Osteocyte (in vitro differentiated cells): ENCODE measurements around the gene PPM1H. TPM values are rescaled to one million over a fixed set of nuclear protein-coding genes. Genes with fewer than 3 reads are reported as not detected.

ENCODE experiments used
- DNase-seq: peaks from one replicate; pipeline ENCODE4 v3.0.0; 2021; ENCODE audit warnings: mixed read lengths; ENCODE audit not compliant: unreplicated experiment; ENCODE audit errors: extremely low spot score
- H3K27ac Mint-ChIP-seq: one replicate; pipeline ENCODE4 v1.8.0; 2021; ENCODE audit warnings: mild to moderate bottlenecking, mixed read lengths; ENCODE audit not compliant: unreplicated experiment
- H3K27me3 Mint-ChIP-seq: one replicate; pipeline ENCODE4 v1.8.0; 2021; ENCODE audit warnings: mixed read lengths; ENCODE audit not compliant: unreplicated experiment
- H3K36me3 Mint-ChIP-seq: one replicate; pipeline ENCODE4 v1.8.0; 2021; ENCODE audit warnings: mixed read lengths; ENCODE audit not compliant: unreplicated experiment
- H3K4me1 Mint-ChIP-seq: one replicate; pipeline ENCODE4 v1.8.0; 2021; ENCODE audit warnings: mixed read lengths; ENCODE audit not compliant: unreplicated experiment
- H3K4me3 Mint-ChIP-seq: one replicate; pipeline ENCODE4 v1.8.0; 2021; ENCODE audit warnings: mild to moderate bottlenecking, moderate library complexity, mixed read lengths; ENCODE audit not compliant: unreplicated experiment
- H3K9me3 Mint-ChIP-seq: one replicate; pipeline ENCODE4 v1.8.0; 2021; ENCODE audit warnings: mixed read lengths; ENCODE audit not compliant: unreplicated experiment
- CTCF ChIP-seq: fragments of 200-600 bp; sonication (generic); IDR thresholded peaks from 2 replicates; pipeline ENCODE4 v1.5.0; 2021; ENCODE audit warnings: antibody characterized with exemption, mild to moderate bottlenecking, moderate library complexity
- total RNA-seq: library from RNA; stranded (reverse); gene quantifications from 2 replicates; pipeline ENCODE4 v1.2.1, GENCODE V29; 2021

The PPM1H gene
- total RNA-seq, 1 donor from 2014 or later: 60.8 TPM

- H3K9me3 Mint-ChIP-seq: no peaks in the 10 kb centered on the region
- H3K36me3 Mint-ChIP-seq: peaks cover 43% of the 10 kb centered on the region
- TF ChIP-seq CTCF: no peak
- no peak overlapping the region for H3K27ac Mint-ChIP-seq
- DNase-seq: no peak
- no peaks in the 10 kb centered on the region for H3K27me3 Mint-ChIP-seq
- H3K4me1 Mint-ChIP-seq: peaks cover 6% of the 10 kb centered on the region
- no peak overlapping the region for H3K4me3 Mint-ChIP-seq
Observed at GRCh38 chr12:62654326-62655241, 280.4 kb downstream of the PPM1H start.

- no peak overlapping the region for H3K4me3 Mint-ChIP-seq
- no peak overlapping the region for H3K27ac Mint-ChIP-seq
- H3K36me3 Mint-ChIP-seq: peaks cover 35% of the 10 kb centered on the region
- no peaks in the 10 kb centered on the region for H3K27me3 Mint-ChIP-seq
- DNase-seq: no peak
- H3K4me1 Mint-ChIP-seq: peaks cover 6% of the 10 kb centered on the region
- TF ChIP-seq CTCF: no peak
- H3K9me3 Mint-ChIP-seq: no peaks in the 10 kb centered on the region
Observed at GRCh38 chr12:62653740-62654139, 281.2 kb downstream of the PPM1H start.

- Mint-ChIP-seq H3K4me1 (peaks cover 6% of the 10 kb centered on the region), H3K27me3 (no peaks in the 10 kb centered on the region), H3K36me3 (peaks cover 35% of the 10 kb centered on the region), H3K4me3 (no peak overlapping the region), H3K9me3 (no peaks in the 10 kb centered on the region), H3K27ac (no peak overlapping the region)
- TF ChIP-seq CTCF: no peak
- no peak for DNase-seq
Observed at GRCh38 chr12:62653304-62653703, 281.6 kb downstream of the PPM1H start.

- Mint-ChIP-seq H3K27ac (no peak overlapping the region), H3K36me3 (peaks cover 39% of the 10 kb centered on the region), H3K4me3 (no peak overlapping the region), H3K27me3 (no peaks in the 10 kb centered on the region), H3K9me3 (no peaks in the 10 kb centered on the region), H3K4me1 (peaks cover 10% of the 10 kb centered on the region)
- no peak for TF ChIP-seq CTCF
- DNase-seq: no peak
Observed at GRCh38 chr12:62651138-62651537, 283.8 kb downstream of the PPM1H start.

- no peak for DNase-seq
- Mint-ChIP-seq H3K36me3 (peaks cover 44% of the 10 kb centered on the region), H3K27ac (no peak overlapping the region), H3K4me1 (peaks cover 10% of the 10 kb centered on the region), H3K4me3 (no peak overlapping the region), H3K27me3 (no peaks in the 10 kb centered on the region), H3K9me3 (no peaks in the 10 kb centered on the region)
- TF ChIP-seq CTCF: no peak
Observed at GRCh38 chr12:62649412-62650138, 285.4 kb downstream of the PPM1H start.
